ENCODE results near the gene COQ5.

GRCh38 chr12:120546050-120546386 lies 17.1 kb upstream of the COQ5 start:
- no peak for TF ChIP-seq REST (IDR thresholded peaks at IDR 0.05; ENCODE audit: insufficient read depth in 1 of 2, low read depth in 2 of 2, low read length in 2 of 2)
- no peak for TF ChIP-seq SIN3A (IDR thresholded peaks at IDR 0.05; ENCODE audit: borderline replicate concordance, insufficient read depth, low read length)
- TF ChIP-seq POLR2AphosphoS5 (IDR thresholded peaks at IDR 0.05; ENCODE audit: low read depth, low read length), result no peak
- TF ChIP-seq TAF1 (IDR thresholded peaks at IDR 0.05; ENCODE audit: borderline replicate concordance, insufficient read depth, low read length), result no peak
- no peak for TF ChIP-seq FOXP2 (optimal IDR thresholded peaks at IDR 0.05; ENCODE audit: borderline replicate concordance, extremely low read depth, extremely low read length, insufficient read depth)

Measured in PFSK-1 (cell line).